ENCODE measurements around the gene SNRNP70.

Gene SNRNP70

DNA sequence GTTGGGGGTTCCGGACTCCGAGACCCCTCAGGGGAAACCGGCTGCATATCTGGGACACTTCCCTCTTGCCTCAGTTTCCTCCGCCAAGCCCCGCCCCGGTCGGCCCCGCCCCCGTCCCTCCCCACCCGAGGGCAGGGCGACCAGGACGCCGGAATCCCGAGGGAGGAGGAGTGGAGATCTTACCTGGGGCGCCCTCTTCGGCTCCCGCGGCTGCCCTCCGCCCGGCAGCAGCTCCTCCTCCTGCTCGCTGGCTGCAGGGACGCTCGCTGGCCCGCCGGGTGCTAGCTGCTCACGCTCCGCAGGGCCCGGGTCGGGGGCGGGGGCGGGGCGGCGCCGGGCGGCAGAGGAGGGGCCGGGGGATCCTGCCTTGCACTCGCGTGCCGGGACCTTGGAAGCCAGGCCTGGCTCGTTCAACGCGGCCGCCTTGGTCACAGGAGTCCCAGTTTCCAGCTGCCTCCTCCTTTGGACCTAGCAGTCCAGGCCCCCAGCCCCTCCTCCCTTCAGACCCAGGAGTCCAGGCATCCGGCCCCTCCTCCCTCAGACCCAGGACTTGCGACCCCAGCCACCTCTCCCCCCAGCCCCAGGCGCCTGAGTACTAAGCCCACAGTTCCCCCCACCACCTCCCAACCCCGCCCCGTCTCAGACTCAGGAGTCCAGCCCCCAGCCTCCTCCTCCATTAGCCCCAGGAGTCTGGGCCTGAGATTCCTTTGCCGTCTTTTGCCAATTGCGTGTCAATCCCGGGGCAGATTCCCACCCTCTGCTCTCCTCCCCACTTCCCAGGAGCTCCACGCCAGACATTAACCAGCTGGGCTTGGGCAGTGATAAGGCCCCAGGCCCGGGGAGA is 20.3 kb upstream of the SNRNP70 start, which contains the start of gene NTF4:
Gene NTF4 (minus strand): TSS at position 51 of the 844 bp plus-strand sequence. CDS start 2,821 bp downstream, outside the sequence.
- no peak for DNase-seq (ENCODE audit: low spot score)

DNA sequence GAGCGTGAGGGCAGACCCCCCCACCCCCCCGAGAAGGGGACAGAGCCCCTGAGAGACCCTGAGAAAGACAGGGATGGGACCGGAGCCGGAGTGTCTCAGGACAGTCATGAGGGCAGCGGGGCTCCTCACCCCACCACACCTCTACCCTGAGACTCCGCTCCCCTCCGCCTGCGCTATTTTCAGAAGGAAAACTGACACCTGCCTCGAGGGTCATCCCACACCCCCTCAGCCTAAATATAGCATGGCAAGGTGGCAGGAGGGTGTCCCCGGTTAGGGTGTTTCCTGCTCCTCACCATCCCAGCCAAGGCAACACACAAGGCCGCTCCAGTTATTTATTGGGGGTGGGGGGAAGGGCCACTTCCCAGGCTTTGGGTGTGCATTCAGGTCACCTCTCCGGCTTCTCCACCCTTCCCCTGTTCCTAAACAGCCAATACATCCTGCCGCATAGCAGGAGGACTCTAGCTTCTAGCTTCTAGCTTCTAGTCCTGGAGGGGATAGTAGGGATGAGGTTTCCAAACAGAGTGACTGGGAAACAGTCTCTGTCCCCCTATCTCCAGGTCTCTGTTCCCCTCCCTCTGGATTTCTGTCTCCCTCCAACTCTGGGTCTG is 19.2 kb upstream of the SNRNP70 start:
- no peak for DNase-seq (ENCODE audit: low spot score)

DNA sequence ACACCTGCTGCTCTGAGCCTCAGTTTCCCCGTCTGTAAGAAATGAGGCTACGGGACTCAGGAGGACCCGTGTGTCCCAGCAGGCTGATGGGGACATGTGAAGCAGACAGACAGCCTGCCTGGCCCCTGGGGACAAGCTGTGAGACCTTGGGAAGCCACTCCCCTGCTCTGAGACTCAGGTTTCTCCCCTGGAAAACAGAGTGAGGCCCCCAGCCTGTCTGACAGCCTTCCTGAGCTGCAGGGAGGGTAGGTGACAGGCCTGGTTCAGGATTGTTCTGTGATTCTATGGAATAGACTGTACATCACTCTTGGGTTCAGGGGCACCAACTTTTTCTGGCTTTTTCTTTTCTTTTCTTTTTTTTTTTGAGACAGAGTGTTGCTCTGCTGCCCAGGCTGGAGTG is 17.7 kb upstream of the SNRNP70 start:
- DNase-seq (ENCODE audit: low spot score), result no peak

DNA sequence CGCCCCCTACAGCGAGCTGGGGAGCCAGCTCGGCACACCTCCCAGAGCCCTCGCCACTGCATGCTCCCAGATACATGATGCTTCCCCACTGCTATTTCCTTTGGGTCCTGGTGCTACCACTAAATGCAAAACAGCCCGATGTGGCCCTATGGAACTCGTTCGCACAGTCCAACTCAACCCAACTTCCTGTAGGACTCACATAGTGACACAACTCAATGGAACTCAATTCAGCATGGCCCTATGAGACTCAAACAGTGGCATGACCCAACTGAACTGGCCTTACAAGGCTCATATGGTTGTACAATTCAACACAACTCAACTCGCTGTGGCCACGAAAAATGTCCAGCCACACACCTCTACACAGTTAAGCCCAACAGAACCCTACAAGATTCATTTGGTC is 16.2 kb upstream of the SNRNP70 start:
- no peak for DNase-seq (ENCODE audit: low spot score)

DNA sequence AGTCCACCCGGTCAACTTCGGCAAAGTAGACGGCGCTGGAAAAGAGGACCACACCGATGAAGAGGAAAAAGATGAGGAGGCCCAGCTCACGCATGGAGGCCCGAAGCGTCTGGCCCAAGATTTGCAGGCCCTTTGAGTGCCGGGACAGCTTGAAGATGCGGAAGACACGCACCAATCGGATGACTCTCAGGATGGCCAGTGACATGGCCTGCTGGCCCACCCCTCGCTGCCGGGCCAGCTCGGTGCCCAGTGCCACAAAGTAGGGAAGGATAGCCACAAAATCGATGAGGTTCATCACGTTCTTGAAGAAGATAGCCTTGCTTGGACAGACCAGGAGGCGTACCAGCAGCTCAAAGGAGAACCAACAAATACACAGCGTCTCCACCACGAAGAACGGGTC is 14.8 kb upstream of the SNRNP70 start:
- DNase-seq (ENCODE audit: low spot score), result no peak

DNA sequence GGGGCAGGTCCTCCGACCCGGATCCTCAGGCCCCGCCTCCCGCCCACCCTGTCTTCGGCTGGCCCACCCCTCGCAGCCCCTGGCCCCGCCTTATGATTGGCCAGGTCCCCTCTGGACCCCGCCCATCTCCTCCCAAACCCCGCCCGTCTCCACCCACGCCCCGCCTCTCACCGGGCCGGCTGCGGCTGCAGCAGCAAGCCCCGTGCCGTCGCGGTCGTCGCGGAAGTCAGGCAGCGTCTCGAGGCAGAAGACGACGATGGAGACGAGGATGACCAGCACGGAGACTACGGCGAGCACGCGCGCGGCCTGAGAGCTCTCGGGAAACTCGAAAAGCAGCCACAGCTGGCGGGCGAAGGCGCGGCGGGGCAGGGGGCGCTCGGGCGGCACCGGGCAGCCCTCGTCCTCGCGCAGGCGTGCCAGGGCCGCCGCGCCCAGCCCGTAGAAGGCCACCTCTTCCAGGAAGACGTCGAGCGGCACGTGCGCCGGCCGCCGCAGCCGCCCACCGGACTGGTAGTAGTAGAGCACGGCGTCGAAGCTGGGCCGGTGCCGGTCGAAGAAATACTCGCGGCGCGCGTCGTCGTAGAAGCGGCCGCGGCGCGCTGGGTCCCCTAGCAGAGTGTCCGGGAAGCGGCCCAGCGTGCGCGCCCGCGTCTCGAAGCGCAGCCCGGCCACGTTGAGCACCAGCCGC is 13.2 kb upstream of the SNRNP70 start:
- DNase-seq (ENCODE audit: low spot score), result no peak

DNA sequence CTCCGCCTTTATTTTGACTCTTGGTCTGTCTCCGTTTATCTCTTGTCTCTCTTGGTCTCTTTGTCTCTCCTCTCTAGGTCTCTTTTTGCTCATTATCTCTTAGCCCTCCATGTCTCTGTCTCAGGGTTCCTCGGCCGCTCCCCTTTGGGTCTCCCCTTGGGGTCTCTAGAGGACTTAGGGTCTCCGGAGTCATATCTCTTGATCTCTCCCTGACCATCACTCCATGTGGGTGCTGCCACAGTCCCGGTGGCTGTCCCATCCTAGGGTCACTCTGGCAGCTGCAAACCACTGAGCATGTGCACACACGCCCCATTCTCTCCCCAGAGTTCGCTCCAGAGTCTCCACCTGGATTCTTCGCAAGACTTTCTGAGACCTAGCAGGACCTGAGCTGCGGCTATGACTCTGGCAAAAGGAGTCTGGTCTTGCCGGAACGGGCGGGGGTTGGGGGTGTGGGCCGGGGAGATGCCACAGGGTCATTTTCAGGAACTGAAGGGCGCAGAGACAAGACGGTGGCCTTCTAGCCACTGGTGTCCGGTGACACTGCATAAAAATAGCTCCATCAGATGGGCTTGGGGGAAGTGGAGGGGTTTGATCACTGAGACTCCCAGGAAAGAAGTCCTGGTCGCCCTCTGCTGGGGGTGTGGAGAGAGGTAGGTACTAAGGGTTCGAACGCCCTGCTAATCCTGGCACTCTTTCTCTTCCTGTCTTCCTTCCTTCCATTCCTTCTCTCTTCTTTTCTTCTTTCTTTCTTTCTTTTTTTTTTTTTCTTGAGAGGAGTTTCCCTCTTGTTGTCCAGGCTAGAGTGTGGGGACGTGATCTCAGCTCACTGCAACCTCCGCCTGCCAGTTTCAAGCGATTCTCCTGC is 11.5 kb upstream of the SNRNP70 start:
- DNase-seq (ENCODE audit: low spot score), result no peak

DNA sequence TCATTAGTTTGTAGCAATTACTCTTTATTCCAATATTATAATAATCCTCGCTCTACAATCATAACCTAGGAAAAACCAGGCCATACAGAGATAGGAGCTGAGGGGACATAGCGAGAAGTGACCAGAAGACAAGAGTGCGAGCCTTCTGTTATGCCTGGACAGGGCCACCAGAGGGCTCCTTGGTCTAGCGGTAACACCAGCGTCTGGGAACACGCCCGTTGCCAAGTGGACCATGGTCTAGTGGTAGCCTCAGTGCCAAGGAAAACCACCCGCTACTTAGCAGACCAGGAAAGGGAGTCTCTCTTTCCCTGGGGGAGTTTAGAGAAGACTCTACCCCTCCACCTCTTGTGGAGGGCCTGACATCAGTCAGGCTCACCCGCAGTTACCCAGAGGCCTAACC is 10.4 kb upstream of the SNRNP70 start:
- DNase-seq (ENCODE audit: low spot score), result peak; percentile 72

DNA sequence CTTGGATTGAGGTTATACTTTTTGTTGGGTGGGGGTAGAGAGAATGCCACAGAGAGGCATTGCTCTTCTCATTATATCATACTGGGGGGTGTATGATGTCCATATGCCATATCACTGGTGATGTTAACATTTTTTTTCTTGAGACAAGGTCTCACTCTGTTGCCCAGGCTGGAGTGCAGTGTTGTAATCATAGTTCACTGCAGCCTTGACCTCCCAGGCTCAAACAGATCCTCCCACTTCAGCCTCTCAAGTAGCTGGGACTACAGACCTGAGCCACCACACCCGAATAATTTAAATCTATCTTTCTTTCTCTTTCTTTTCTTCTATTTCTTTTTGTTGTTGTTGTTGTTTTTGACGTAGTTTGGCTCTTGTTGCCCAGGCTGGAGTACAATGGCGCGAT is 4.9 kb upstream of the SNRNP70 start:
- DNase-seq (ENCODE audit: low spot score), result no peak

DNA sequence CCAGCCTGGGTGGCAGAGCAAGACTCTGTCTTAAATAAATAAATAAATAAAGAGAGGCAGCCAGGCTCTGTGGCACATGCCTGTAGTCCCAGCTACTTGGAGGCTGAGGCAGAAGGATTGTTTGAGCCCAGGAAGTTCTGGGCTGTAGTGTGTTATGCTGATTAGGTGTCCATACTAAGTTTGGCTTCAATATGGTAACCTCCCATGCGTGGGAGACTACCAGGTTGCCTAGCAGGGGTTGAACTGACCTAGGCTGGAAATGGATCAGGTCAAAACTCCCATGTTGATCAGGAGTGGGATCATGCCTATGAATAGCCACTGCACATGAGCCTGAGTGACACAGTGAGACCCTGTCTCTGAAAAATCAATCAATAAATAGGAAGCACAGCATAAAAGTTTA is 4.0 kb upstream of the SNRNP70 start:
- no peak for DNase-seq (ENCODE audit: low spot score)

DNA sequence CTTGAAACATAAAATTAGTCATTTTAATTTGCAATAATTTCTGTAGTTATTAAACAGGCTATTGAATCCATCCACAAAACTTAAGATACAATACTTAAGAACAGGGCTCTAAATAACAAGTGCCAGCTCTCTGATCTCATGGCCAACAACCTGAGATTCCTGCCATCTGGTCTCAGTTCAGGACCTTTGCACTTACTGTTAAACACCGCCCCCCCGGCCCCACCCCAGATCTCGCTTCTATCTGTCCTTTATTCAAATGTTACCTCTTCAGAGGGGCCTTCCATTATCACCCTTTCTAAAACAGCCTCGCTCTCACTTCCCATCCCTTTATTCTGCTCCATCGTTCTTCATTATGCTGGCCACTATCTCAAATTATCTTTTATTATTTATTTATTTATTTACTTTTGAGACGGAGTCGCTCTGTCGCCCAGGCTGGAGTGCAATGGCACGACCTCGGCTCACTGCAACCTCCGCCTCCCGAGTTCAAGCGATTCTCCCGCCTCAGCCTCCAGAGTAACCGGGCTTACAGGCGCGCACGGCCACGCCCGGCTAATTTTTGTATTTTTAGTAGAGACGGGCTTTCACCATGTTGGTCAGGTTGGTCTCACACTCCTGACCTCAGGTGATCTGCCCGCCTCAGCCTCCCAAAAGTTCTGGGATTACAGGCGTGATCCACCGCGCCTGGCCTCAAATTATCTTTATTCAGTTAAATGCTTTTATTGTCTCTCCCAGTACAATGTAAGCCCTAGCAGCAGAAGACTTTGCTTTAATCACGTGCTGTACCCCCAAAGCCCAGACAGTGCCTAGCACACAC is 838 bp upstream of the SNRNP70 start:
- no peak for DNase-seq (ENCODE audit: low spot score)

DNA sequence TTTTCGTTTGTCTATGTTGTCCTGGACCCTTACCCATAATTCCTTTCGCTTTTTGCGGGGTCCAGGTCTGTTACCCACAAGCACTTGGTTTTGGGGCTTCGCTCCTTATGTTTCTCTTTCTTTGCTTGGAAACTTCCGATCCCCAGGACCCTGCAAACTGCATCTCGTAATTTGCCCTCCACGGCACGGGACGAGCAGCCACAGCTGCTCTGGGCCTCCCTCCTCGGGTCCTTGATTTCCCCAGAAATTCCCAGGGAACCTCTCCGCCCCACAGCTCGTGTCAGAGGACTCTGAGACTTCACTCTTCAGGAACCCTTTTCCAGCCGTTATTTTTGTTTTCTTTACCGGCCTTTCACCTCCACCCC is 599 bp downstream of the SNRNP70 start:
- no peak for DNase-seq (ENCODE audit: low spot score)

DNA sequence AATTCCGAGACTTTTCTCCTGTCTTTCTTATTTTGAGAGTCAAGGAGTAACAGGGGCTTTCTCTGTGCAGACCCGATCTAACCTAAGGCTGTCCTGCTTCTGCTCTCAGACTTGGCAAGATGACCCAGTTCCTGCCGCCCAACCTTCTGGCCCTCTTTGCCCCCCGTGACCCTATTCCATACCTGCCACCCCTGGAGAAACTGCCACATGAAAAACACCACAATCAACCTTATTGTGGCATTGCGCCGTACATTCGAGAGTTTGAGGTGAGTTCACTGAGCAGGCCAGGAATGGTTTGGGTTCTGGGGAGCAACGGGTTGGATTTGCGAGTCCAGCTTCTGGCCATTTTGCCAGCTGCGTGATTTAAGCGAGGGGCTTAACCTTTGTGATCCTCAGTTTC is 1.0 kb downstream of the SNRNP70 start:
- no peak for DNase-seq (ENCODE audit: low spot score)

DNA sequence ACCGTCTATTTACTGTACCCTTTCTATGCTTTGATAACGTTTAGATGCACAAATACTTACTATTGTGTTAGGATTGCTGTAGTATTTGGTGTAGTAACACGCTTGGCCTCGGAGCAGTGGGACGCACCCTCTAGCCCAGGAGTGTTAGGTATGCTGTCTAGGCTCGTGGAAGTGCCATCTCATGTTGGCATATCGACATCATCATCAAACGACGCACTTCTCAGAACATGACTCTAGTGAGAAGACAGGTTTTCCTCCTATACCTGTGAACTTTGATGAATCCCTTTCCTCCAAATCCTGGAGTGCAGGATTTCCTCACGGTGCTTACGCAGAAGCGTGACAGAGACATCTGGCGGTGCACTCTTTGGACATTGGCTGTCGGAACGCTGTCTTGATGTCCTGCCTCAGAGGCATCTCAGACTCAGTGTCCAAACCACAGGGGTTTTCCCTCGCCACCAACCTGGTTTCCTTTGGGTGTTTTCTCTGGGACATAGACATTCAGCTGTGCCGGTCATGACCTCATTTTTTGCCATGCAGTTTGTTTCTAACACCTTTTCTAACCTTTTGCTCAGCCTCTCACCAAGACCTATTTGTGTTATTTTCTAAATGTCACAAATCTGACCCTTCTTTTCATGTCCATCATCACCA is 6.3 kb downstream of the SNRNP70 start:
- DNase-seq (ENCODE audit: low spot score), result no peak

DNA sequence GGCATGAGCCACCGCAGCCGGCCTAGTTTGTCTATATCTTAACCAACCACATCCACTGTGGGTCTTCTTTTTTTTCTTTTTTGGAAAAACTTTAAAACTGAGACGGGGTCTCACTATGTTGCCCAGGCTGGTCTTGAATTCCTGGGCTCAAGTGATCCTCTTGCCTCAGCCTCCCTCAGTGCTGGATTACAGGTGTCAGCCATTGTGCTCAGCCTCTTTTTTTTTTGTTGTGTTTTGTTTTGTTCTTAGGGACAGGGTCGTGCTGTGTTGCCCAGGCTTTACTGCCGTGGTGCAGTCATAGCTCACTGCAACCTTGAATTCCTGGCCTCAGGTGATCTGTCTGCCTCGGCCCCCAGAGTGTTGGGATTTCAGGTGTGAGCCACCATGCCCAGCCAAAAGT is 7.4 kb downstream of the SNRNP70 start:
- no peak for DNase-seq (ENCODE audit: low spot score)

DNA sequence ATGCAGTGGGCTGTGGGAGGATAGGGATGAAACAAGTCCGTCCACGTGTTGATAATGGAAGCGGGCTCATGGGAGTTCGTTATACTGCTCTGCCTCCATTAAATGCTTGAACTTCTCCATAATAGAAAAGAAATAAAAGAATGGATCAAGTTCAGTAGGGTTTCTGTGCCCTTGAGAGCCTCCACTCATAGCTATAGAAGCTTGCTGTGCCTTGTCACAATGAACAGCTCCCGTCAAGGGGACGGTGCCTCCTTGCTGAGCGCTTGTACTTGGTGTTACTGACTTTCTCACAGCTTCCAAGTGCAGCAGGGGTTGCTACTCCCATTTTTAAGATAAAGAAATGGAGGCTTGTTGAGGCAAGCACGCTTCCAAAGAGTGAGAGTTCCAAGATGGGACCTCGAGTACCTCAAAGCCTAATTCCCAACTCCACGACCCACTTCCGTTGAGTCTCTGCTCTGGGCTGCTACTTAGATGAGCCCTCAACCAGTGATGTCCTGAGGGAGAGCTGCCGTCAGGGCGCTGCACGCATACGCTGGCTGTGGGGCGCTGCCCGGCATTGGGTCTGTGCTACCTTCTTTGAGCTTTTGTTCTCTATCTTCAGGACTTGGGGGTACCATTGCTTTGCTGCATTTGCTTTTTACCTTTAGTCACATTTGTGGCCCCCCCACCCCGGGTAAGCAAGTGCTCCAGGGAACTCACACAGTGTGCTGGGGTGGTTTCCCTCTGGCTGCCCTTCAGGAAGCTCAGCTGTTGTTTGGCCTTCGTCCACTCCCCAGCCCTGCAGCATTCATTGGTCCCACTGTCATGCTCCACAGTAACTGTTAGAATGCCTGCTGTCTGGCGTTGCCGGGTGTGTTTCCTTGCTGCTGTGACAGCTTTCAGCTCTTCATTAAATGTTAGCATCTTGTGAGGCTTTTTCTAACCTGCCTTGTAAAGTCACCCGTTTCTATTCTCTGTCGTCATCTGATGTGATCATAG is 9.5 kb downstream of the SNRNP70 start:
- DNase-seq (ENCODE audit: low spot score), result peak; percentile 75

DNA sequence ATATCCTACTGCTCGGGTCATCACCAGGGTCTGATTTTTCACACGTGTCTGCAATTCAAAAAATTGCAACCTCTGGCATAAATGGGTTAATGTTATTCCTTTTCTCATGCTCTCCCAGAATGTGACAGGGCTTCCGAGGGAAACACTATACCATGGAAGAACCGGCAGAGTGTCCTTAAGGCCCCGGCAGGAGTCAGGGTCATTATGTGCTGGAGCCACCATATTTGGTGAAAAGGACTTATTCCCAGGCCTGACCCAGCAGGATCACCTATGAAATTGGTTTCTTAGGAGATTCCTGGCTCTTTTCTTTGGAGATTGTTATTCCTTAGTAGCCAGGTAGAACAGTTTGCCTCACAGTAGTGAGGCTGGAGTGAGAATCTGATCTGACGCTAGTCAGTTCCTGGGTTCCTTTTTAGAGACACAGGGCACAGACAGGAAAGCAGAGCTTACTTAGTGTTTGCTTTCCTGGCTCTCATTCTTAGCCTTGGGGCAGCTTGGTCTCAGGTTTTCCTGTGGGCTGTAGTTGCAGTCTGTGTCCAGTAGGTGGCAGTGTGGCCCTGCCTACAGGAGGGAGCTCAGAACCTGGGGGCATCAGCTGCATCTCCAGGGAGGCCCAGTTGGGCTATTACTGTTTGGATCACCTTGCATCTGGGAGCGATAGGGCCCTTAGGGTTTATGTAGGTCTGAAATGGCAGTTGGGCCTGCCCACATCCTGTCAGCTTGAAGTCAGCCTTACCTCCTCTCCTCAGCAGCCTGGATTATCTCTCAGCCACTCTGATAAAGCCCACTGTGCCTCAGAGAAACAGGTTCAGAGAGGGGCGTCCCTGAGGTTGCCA is 12.4 kb downstream of the SNRNP70 start:
- peak; percentile 82 for DNase-seq (ENCODE audit: low spot score)

DNA sequence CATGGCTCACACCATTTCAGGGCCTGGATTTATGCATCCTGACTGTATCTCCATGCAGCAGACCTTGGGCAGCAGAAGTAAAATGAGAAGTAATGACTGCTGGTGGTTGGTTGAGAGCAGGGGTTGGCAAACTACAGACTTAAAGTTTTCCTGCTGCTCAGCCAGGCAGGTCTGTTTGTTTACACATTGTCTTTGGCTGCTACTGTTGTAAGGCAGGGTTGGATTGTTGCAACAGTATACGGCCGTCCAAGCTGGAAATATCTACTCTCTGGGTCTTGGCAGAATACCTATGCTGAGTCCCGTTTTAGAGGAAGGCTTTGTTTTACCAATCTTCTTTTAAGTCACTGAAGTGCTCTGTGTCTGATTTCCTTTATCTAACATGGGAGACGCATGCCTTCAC is 13.5 kb downstream of the SNRNP70 start:
- DNase-seq (ENCODE audit: low spot score), result no peak

DNA sequence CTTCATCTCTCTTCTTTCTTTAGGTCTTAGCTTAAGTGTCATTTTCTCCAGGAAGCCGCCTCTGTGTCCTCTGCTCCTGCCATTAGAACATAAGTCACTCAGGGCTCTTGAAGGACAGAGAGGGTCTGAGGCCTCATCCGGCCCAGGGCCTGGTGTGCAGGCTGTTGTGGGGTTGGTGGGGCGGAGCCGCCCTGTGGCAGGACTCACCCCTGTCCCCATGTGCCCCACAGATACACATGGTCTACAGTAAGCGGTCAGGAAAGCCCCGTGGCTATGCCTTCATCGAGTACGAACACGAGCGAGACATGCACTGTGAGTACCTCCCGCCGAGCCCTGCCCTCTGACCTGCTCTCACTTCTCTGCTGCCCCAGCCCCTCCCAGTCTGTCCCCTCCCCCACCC is 15.9 kb downstream of the SNRNP70 start:
- DNase-seq (ENCODE audit: low spot score), result no peak
